ENCODE data around the gene MYH16. TPM values are rescaled to one million over a fixed set of nuclear protein-coding genes. Genes with fewer than 3 reads are reported as not detected.
"Not testable (repeated sequence)": the region's sequence is repeated elsewhere in the genome, so short reads cannot be mapped to it uniquely, and the experiment has no call there.

The MYH16 gene
- total RNA-seq, 1 donor from 2014 or later: not detected

DNA sequence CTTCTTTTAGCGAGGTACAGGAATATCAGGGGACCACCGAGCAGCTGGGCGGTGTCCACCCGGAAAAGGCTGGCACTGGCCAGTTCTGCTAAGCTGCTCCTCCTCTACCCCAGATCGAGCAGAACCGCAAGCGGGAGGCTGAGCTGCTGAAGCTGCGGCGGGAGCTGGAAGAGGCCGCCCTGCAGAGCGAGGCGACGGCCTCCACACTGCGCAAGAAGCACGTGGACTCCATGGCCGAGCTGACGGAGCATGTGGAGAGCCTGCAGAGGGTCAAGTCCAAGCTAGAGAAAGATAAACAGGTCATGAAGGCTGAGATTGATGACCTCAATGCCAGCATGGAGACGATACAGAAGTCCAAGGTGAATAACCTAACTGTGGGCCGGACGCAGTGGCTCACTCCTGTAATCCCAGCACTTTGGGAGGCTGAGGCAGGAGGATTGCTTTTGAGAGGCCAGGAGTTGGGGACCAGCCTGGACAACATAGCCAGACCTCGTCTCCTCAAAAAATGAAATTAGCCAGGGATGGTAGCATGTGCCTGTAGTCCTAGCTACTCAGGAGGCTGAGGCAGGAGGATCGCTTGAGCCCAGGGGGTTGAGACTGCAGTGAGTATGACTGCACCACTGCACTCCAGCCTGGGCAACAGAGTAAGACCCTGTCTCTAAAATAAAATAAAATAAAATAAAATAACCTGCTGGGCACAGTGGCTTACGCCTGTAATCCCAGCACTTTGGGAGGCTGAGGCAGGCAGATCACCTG, 15.3 kb downstream of the MYH16 start:
- no peaks in the 10 kb centered on the region for H3F3A ChIP-seq (ENCODE audit: low read depth)
- H3K9me3 ChIP-seq (ENCODE audit: low read depth): no peaks in the 10 kb centered on the region
- no peak overlapping the region for H3K4me3 Mint-ChIP-seq
- no peaks in the 10 kb centered on the region for H3K4me1 ChIP-seq
- H3K4me1 Mint-ChIP-seq: no peaks in the 10 kb centered on the region
- TF ChIP-seq, protein P1, sequence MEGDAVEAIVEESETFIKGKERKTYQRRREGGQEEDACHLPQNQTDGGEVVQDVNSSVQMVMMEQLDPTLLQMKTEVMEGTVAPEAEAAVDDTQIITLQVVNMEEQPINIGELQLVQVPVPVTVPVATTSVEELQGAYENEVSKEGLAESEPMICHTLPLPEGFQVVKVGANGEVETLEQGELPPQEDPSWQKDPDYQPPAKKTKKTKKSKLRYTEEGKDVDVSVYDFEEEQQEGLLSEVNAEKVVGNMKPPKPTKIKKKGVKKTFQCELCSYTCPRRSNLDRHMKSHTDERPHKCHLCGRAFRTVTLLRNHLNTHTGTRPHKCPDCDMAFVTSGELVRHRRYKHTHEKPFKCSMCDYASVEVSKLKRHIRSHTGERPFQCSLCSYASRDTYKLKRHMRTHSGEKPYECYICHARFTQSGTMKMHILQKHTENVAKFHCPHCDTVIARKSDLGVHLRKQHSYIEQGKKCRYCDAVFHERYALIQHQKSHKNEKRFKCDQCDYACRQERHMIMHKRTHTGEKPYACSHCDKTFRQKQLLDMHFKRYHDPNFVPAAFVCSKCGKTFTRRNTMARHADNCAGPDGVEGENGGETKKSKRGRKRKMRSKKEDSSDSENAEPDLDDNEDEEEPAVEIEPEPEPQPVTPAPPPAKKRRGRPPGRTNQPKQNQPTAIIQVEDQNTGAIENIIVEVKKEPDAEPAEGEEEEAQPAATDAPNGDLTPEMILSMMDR (IDR thresholded peaks at IDR 0.05): no peak
- TF ChIP-seq EZH2 (IDR thresholded peaks at IDR 0.05) (no peak), EZH2phosphoT487 (IDR thresholded peaks at IDR 0.05) (no peak)
- no peaks in the 10 kb centered on the region for H3K9me3 Mint-ChIP-seq
- no peaks in the 10 kb centered on the region for H3K36me3 ChIP-seq
- H3K4me2 ChIP-seq: no peak overlapping the region
- peaks cover 3% of the 10 kb centered on the region for H3K27me3 Mint-ChIP-seq (ENCODE audit: insufficient read depth, low read depth)
- H3K27ac Mint-ChIP-seq: no peak overlapping the region
- H3K27me3 ChIP-seq: no peaks in the 10 kb centered on the region
- no peak overlapping the region for H3K9ac ChIP-seq
- no peaks in the 10 kb centered on the region for H3K36me3 Mint-ChIP-seq
- no peak overlapping the region for H3K27ac ChIP-seq
- no peak for DNase-seq (ENCODE audit: low spot score)
- H2AFZ ChIP-seq (replicated peaks): no peak overlapping the region
- no peak overlapping the region for H3K4me3 ChIP-seq
- no peaks in the 10 kb centered on the region for H4K20me1 ChIP-seq (ENCODE audit: low read depth)
- no peaks in the 10 kb centered on the region for H3K79me2 ChIP-seq (ENCODE audit: low read depth)

DNA sequence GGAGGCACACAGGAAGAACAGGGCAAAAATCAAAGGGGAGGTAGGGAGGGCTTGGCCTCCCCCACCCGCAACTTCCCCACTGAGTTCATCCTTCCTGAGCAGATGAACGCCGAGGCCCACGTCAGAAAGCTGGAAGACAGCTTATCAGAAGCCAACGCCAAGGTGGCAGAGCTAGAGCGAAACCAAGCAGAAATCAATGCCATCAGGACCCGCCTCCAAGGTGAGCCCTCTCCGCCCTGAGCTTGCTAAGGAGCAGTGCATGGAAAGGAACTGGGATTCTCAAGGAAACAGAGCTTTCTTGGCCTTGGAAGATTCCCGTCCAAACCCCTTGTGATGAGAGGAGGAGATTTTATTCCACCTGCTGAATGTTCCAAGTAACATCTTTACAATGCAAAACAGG, 16.5 kb downstream of the MYH16 start:
- Histone ChIP-seq H3K9me3 (ENCODE audit: low read depth) (no peaks in the 10 kb centered on the region), H3K36me3 (no peaks in the 10 kb centered on the region), H2AFZ (replicated peaks) (no peak overlapping the region), H3K4me1 (no peaks in the 10 kb centered on the region), H4K20me1 (ENCODE audit: low read depth) (no peaks in the 10 kb centered on the region), H3K27ac (no peak overlapping the region), H3K79me2 (ENCODE audit: low read depth) (no peaks in the 10 kb centered on the region), H3K9ac (no peak overlapping the region), H3K4me3 (no peak overlapping the region), H3F3A (ENCODE audit: low read depth) (no peaks in the 10 kb centered on the region), H3K27me3 (no peaks in the 10 kb centered on the region), H3K4me2 (no peak overlapping the region)
- Mint-ChIP-seq H3K36me3 (no peaks in the 10 kb centered on the region), H3K4me1 (no peaks in the 10 kb centered on the region), H3K4me3 (no peak overlapping the region), H3K27me3 (ENCODE audit: insufficient read depth, low read depth) (peaks cover 3% of the 10 kb centered on the region), H3K9me3 (no peaks in the 10 kb centered on the region), H3K27ac (no peak overlapping the region)
- no peak for DNase-seq (ENCODE audit: low spot score)
- no peak for TF ChIP-seq EZH2phosphoT487 (IDR thresholded peaks at IDR 0.05)
- TF ChIP-seq EZH2 (IDR thresholded peaks at IDR 0.05): no peak
- TF ChIP-seq, protein P1 (IDR thresholded peaks at IDR 0.05): no peak

DNA sequence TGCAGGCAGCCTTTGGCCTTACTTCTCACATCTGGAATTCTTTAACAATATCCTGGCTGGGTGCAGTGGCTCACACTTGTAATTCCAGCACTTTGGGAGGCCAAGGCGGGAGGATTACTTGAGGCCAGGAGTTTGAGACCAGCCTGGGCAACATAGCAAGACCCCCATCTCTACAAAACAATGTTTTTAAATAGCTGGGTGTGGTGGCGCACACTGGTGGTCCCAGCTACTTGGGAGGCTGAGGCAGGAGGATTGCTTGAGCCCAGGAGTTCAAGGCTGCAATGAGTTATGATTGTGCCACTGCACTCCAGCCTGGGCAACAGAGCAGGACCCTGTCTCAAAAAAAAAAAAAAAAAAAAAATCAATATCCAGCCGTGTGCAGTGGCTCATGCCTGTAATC, 17.5 kb downstream of the MYH16 start:
- H3K4me3 Mint-ChIP-seq; H3K27me3 ChIP-seq; DNase-seq (ENCODE audit: low spot score); H2AFZ ChIP-seq (replicated peaks); H3K4me1 ChIP-seq; H3K4me2 ChIP-seq; H3F3A ChIP-seq (ENCODE audit: low read depth); H3K4me1 Mint-ChIP-seq; H3K27me3 Mint-ChIP-seq (ENCODE audit: insufficient read depth, low read depth); H4K20me1 ChIP-seq (ENCODE audit: low read depth); H3K36me3 Mint-ChIP-seq; H3K9me3 ChIP-seq (ENCODE audit: low read depth); H3K27ac Mint-ChIP-seq; H3K4me3 ChIP-seq; H3K9me3 Mint-ChIP-seq; H3K79me2 ChIP-seq (ENCODE audit: low read depth); H3K9ac ChIP-seq; H3K36me3 ChIP-seq; H3K27ac ChIP-seq: not testable (repeated sequence)

DNA sequence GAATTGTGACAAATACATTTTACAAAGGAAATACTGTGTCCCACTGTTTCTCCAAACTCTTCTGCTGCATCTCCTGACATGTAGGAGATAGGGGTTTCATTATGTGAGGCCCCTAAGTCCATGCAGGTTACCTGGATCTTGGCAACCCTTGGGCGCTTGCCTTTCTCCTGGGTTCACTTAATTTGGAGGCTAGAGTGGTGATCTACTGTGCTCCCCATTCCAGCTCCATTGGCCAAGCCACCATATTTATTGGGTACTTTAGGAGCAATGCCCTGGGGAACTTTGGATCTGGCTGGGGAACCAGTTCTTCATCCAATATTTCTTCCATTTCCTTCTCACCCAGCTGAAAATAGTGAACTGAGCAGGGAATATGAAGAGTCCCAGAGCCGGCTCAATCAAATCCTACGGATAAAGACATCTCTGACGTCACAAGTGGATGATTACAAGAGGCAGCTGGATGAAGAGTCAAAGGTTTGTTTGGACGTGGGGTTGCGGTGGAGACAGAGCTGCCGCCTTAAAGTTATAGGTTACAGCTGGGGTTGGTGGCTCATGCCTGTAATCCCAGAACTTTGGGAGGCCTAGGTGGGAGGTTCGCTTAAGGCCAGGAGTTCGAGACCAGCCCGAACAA, 18.5 kb downstream of the MYH16 start:
- H3K4me1 Mint-ChIP-seq: no peaks in the 10 kb centered on the region
- H3K4me3 Mint-ChIP-seq: no peak overlapping the region
- Histone ChIP-seq H2AFZ (replicated peaks) (no peak overlapping the region), H3F3A (ENCODE audit: low read depth) (no peaks in the 10 kb centered on the region), H3K4me2 (no peak overlapping the region), H3K4me3 (no peak overlapping the region), H3K9ac (no peak overlapping the region), H3K27ac (no peak overlapping the region), H3K27me3 (no peaks in the 10 kb centered on the region), H4K20me1 (ENCODE audit: low read depth) (no peaks in the 10 kb centered on the region), H3K79me2 (ENCODE audit: low read depth) (no peaks in the 10 kb centered on the region), H3K4me1 (no peaks in the 10 kb centered on the region), H3K9me3 (ENCODE audit: low read depth) (no peaks in the 10 kb centered on the region), H3K36me3 (no peaks in the 10 kb centered on the region)
- no peaks in the 10 kb centered on the region for H3K36me3 Mint-ChIP-seq
- TF ChIP-seq, protein P1 (IDR thresholded peaks at IDR 0.05): no peak
- TF ChIP-seq EZH2 (IDR thresholded peaks at IDR 0.05): no peak
- no peak for TF ChIP-seq EZH2phosphoT487 (IDR thresholded peaks at IDR 0.05)
- peaks cover 1% of the 10 kb centered on the region for H3K27me3 Mint-ChIP-seq (ENCODE audit: insufficient read depth, low read depth)
- no peak overlapping the region for H3K27ac Mint-ChIP-seq
- no peak for DNase-seq (ENCODE audit: low spot score)
- H3K9me3 Mint-ChIP-seq: no peaks in the 10 kb centered on the region
